ENCODE results near the gene PRSS58. TPM values are rescaled to one million over a fixed set of nuclear protein-coding genes. Genes with fewer than 3 reads are reported as not detected.

PRSS58 gene, protein sequence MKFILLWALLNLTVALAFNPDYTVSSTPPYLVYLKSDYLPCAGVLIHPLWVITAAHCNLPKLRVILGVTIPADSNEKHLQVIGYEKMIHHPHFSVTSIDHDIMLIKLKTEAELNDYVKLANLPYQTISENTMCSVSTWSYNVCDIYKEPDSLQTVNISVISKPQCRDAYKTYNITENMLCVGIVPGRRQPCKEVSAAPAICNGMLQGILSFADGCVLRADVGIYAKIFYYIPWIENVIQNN
- polyA plus RNA-seq (2013, experiment 1 of 2) = not detected
- not detected for polyA plus RNA-seq (2013, experiment 2 of 2)

DNA sequence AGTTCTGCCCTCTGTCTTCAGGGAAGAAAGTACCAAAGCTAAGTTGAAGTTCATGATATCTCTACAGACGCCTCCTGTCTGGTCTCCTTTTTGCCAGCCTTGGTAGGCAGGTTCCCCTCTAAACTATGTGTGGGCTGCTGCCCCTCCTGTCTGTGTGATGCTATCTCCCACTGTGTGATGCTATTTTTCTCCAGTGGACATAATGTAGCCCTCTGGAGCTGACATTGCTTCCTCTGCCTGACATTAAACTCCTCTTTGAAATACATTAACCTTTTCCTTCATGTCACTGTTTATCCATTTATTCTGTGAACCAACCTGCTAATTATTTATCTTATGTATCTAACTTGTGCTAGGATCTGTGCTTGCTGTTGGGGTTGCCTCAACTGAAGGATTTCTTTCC lies at the start of gene PRSS58:
Gene PRSS58 (minus strand): TSS at position 101 of the 400 bp plus-strand sequence. CDS start 351 bp downstream, outside the sequence.
- Histone ChIP-seq H3K27ac (ENCODE audit: low read depth, low read length, severe bottlenecking) (no peak within 1 kb of the TSS), H3K9me3 (ENCODE audit: control insufficient read depth, low read length) (no peaks in the 10 kb centered on the region), H3K4me1 (ENCODE audit: control insufficient read depth, insufficient read depth, low read length, poor library complexity, severe bottlenecking) (no peaks in the 10 kb centered on the region), H3K4me3 (ENCODE audit: extremely low read depth, insufficient read depth, low read length, poor library complexity, severe bottlenecking) (no peak within 1 kb of the TSS), H3K36me3 (ENCODE audit: control insufficient read depth, insufficient read depth, low read length) (no peaks in the 10 kb centered on the region)
- WGBS, 2 experiments (ENCODE audit: insufficient coverage in 2 of 2) = 67 to 100% methylated on average over 1 of the region's 1 CpG

DNA sequence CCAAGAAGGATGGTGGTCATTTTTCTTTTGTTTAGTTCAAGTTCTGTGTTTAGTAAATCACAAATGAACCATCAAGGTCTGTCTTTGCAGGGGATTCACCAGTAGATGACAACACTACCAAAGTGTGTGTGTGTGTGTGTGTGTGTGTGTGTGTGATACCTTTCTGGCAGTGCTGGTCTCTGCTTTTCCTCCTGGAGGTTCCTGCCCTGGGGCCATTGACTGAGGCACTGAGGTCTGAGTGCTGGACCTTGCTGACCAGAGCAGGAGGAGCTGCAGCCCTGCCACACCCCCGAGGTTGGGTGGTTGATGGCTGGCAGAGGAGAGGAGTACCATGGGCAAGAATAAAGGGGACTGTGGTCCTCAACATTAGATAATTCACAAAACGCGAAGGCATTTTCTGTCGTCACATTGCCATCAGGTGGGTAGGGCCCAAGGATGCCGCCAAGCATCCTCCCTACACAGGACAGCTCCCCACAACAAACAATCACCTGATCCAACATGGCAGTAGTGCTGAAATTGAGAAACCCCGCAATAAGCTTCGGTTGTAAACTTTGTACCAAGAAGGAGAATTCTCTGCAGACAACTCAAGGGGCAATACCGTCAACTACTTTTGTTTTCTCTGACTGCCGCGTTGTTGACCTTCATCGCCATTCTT lies 49.5 kb upstream of the PRSS58 start:
- no peaks in the 10 kb centered on the region for H3K4me1 ChIP-seq (ENCODE audit: control insufficient read depth, insufficient read depth, low read length, poor library complexity, severe bottlenecking)
- H3K4me3 ChIP-seq (ENCODE audit: extremely low read depth, insufficient read depth, low read length, poor library complexity, severe bottlenecking) = no peak overlapping the region
- no peaks in the 10 kb centered on the region for H3K36me3 ChIP-seq (ENCODE audit: control insufficient read depth, insufficient read depth, low read length)
- 94 to 96% methylated on average over 9 of the region's 11 CpGs for WGBS, 2 experiments (ENCODE audit: insufficient coverage in 2 of 2)
- H3K27ac ChIP-seq (ENCODE audit: low read depth, low read length, severe bottlenecking) = no peak overlapping the region
- no peaks in the 10 kb centered on the region for H3K9me3 ChIP-seq (ENCODE audit: control insufficient read depth, low read length)

DNA sequence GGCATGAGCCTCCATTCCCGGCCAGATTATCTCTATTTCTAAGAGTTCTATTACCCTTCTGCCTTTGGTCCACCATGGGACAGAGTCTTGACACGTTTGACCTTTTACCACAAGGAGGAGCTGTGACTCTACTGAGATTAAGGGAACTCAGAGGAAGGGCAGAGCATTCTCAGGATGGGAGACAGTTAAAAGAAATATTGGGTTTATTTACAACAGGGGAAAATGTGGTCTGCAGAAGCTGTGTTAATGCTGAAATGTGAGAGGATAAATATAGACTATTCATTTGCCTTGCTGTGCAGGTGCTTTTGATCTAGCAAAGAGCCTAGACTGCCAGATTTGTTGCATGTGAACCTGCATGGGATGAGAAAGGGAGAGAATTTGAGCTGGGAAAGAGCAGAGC lies 45.8 kb upstream of the PRSS58 start:
- no peaks in the 10 kb centered on the region for H3K9me3 ChIP-seq (ENCODE audit: control insufficient read depth, low read length)
- no peaks in the 10 kb centered on the region for H3K36me3 ChIP-seq (ENCODE audit: control insufficient read depth, insufficient read depth, low read length)
- H3K4me3 ChIP-seq (ENCODE audit: extremely low read depth, insufficient read depth, low read length, poor library complexity, severe bottlenecking) = no peak overlapping the region
- no peak overlapping the region for H3K27ac ChIP-seq (ENCODE audit: low read depth, low read length, severe bottlenecking)
- no peaks in the 10 kb centered on the region for H3K4me1 ChIP-seq (ENCODE audit: control insufficient read depth, insufficient read depth, low read length, poor library complexity, severe bottlenecking)
- 20% methylated on average over 2 of the region's 2 CpGs; no CpG with 5 or more reads in 1 of the 2 experiments for WGBS, 2 experiments (ENCODE audit: insufficient coverage in 2 of 2)

DNA sequence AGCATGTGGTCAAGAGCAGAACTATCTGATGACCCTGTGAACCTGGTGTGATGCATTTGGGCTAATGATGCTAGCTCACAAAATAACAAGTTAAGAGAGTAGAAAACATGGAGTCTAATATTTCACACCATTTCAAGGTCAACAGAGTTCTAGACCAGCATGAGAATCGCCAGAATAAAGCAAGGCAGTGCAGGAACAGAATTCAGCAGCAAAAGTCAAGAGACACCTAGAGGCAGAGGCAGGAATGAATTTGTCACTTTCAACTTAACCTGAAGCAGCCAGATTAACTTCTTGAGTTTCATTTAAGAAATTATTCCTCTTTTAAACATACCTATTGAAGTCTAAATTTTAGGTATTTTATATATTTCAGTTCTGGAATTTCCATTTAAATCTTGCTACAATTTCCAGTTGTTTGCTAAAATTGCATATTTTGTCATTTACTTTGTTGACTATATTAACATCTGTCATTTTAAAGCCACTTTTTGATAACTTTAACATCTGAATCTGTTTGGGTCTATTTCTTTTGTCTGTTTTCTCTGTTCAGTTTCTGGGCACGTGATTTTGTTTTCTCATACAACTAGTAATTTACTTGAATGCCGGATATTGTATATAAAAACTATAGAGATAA lies 44.2 kb upstream of the PRSS58 start:
- 40% methylated on average over 1 of the region's 3 CpGs; no CpG with 5 or more reads in 1 of the 2 experiments for WGBS, 2 experiments (ENCODE audit: insufficient coverage in 2 of 2)
- H3K36me3 ChIP-seq (ENCODE audit: control insufficient read depth, insufficient read depth, low read length) = no peaks in the 10 kb centered on the region
- H3K9me3 ChIP-seq (ENCODE audit: control insufficient read depth, low read length) = no peaks in the 10 kb centered on the region
- H3K27ac ChIP-seq (ENCODE audit: low read depth, low read length, severe bottlenecking) = no peak overlapping the region
- H3K4me1 ChIP-seq (ENCODE audit: control insufficient read depth, insufficient read depth, low read length, poor library complexity, severe bottlenecking) = no peaks in the 10 kb centered on the region
- no peak overlapping the region for H3K4me3 ChIP-seq (ENCODE audit: extremely low read depth, insufficient read depth, low read length, poor library complexity, severe bottlenecking)

DNA sequence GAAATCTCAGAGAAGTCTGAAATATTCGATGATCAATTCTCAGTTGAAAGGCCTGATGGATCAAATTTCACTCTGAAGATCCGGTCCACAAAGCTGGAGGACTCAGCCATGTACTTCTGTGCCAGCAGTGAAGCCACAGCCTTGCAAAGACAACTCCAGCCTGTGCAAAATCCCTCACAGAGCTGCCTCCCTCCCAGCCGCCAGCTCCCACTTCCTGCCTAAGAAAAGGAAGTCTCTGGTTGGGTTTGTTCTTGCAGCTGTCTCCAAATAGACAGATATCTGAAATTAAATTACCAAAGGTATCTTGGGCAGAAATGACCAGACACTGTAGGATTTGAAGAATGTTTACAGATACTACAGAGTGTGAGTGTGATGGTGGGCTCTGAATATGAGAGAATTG lies 43.4 kb upstream of the PRSS58 start:
- WGBS, 2 experiments (ENCODE audit: insufficient coverage in 2 of 2) = 93 to 95% methylated on average over 2 of the region's 3 CpGs

DNA sequence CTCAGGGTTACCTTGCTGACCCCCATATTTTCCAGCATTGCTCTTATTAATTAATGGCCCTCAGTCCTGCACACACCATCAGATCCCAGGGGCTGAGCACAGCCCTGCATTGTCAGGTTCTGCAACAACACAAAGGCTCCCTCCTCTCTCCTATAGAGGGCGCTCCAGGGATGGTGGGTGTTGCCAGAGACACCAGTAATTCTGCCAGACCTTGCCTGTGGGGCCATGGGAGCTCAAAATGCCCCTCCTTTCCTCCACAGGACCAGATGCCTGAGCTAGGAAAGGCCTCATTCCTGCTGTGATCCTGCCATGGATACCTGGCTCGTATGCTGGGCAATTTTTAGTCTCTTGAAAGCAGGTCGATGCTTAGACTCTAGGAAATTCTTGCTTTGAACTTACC lies 42.8 kb upstream of the PRSS58 start:
- Histone ChIP-seq H3K36me3 (ENCODE audit: control insufficient read depth, insufficient read depth, low read length) (no peaks in the 10 kb centered on the region), H3K4me1 (ENCODE audit: control insufficient read depth, insufficient read depth, low read length, poor library complexity, severe bottlenecking) (no peaks in the 10 kb centered on the region), H3K9me3 (ENCODE audit: control insufficient read depth, low read length) (no peaks in the 10 kb centered on the region), H3K27ac (ENCODE audit: low read depth, low read length, severe bottlenecking) (no peak overlapping the region), H3K4me3 (ENCODE audit: extremely low read depth, insufficient read depth, low read length, poor library complexity, severe bottlenecking) (no peak overlapping the region)
- WGBS, 2 experiments (ENCODE audit: insufficient coverage in 2 of 2) = 63 to 84% methylated on average over 2 to 3 of the region's 3 CpGs

More for the DNA sequence above, 43.4 kb upstream of the PRSS58 start:
- H3K4me1 ChIP-seq (ENCODE audit: control insufficient read depth, insufficient read depth, low read length, poor library complexity, severe bottlenecking) = no peaks in the 10 kb centered on the region
- no peaks in the 10 kb centered on the region for H3K9me3 ChIP-seq (ENCODE audit: control insufficient read depth, low read length)
- no peak overlapping the region for H3K4me3 ChIP-seq (ENCODE audit: extremely low read depth, insufficient read depth, low read length, poor library complexity, severe bottlenecking)
- H3K27ac ChIP-seq (ENCODE audit: low read depth, low read length, severe bottlenecking) = no peak overlapping the region
- H3K36me3 ChIP-seq (ENCODE audit: control insufficient read depth, insufficient read depth, low read length) = no peaks in the 10 kb centered on the region

DNA sequence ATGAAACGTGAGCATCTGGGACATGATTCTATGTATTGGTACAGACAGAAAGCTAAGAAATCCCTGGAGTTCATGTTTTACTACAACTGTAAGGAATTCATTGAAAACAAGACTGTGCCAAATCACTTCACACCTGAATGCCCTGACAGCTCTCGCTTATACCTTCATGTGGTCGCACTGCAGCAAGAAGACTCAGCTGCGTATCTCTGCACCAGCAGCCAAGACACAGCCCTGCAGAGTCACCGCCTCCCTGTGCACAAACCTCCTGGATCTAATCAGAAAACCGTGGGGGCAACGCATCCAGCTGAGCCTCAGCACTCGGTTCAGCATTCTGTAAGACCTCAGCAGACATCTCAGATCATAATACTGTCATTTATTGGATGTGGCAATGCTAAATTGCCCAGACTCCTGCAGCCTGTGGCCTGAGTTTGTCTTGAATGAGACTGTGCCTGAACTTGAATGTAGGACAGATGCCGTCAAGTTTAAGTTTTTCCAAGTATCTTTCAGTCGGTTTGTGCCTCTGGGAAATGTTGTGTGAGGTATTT lies 41.5 kb upstream of the PRSS58 start:
- Histone ChIP-seq H3K36me3 (ENCODE audit: control insufficient read depth, insufficient read depth, low read length) (no peaks in the 10 kb centered on the region), H3K4me3 (ENCODE audit: extremely low read depth, insufficient read depth, low read length, poor library complexity, severe bottlenecking) (no peak overlapping the region), H3K9me3 (ENCODE audit: control insufficient read depth, low read length) (no peaks in the 10 kb centered on the region), H3K4me1 (ENCODE audit: control insufficient read depth, insufficient read depth, low read length, poor library complexity, severe bottlenecking) (no peaks in the 10 kb centered on the region), H3K27ac (ENCODE audit: low read depth, low read length, severe bottlenecking) (no peak overlapping the region)
- WGBS, 2 experiments (ENCODE audit: insufficient coverage in 2 of 2) = 83 to 86% methylated on average over 5 to 6 of the region's 10 CpGs

DNA sequence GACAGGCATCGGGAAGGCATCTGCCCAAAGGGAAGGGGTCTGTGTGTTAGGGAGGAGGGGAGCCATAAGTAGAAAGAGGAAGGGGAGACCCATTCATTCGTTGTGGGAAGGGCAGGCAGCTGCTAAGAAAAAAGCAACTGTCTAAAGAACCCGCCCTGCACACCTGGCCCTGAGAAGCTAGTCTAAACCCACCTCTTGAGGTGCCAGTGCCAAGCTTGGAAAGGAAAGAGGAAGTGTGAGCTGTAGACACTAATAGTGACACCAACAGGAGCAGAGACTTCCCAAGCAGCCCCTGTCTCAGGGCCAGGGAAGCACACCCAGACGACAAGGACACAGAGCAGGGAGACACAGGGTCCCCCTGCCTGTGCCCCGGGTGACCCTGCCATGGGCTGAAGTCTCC lies 40.8 kb upstream of the PRSS58 start:
- no peak overlapping the region for H3K4me3 ChIP-seq (ENCODE audit: extremely low read depth, insufficient read depth, low read length, poor library complexity, severe bottlenecking)

DNA sequence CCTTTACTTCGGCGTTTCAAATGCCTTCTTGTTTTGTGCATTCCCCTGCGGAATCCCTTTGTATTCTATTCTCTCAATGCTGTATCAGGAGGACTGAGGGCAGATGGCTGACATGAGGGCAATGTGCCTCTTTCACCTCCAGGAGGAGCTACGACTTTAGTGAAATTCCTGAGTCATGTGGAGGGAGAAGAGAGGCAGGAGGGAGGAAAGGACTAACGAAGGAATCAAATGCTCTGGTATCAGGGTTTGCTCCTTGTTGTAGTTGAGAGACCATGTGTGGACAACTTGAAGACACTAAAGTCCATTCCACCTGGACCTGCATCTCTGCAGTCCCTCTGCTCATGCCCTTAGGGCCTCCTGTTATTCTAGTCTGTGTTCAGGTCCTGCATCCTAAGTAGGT lies 40.2 kb upstream of the PRSS58 start:
- Histone ChIP-seq H3K27ac (ENCODE audit: low read depth, low read length, severe bottlenecking) (no peak overlapping the region), H3K4me3 (ENCODE audit: extremely low read depth, insufficient read depth, low read length, poor library complexity, severe bottlenecking) (no peak overlapping the region), H3K9me3 (ENCODE audit: control insufficient read depth, low read length) (no peaks in the 10 kb centered on the region), H3K36me3 (ENCODE audit: control insufficient read depth, insufficient read depth, low read length) (no peaks in the 10 kb centered on the region), H3K4me1 (ENCODE audit: control insufficient read depth, insufficient read depth, low read length, poor library complexity, severe bottlenecking) (no peaks in the 10 kb centered on the region)
- WGBS, 2 experiments (ENCODE audit: insufficient coverage in 2 of 2) = 24 to 33% methylated on average over 2 to 4 of the region's 5 CpGs

More for the DNA sequence above, 40.8 kb upstream of the PRSS58 start:
- no peaks in the 10 kb centered on the region for H3K36me3 ChIP-seq (ENCODE audit: control insufficient read depth, insufficient read depth, low read length)
- 82 to 84% methylated on average over 5 of the region's 5 CpGs for WGBS, 2 experiments (ENCODE audit: insufficient coverage in 2 of 2)
- H3K4me1 ChIP-seq (ENCODE audit: control insufficient read depth, insufficient read depth, low read length, poor library complexity, severe bottlenecking) = no peaks in the 10 kb centered on the region
- no peaks in the 10 kb centered on the region for H3K9me3 ChIP-seq (ENCODE audit: control insufficient read depth, low read length)
- no peak overlapping the region for H3K27ac ChIP-seq (ENCODE audit: low read depth, low read length, severe bottlenecking)

DNA sequence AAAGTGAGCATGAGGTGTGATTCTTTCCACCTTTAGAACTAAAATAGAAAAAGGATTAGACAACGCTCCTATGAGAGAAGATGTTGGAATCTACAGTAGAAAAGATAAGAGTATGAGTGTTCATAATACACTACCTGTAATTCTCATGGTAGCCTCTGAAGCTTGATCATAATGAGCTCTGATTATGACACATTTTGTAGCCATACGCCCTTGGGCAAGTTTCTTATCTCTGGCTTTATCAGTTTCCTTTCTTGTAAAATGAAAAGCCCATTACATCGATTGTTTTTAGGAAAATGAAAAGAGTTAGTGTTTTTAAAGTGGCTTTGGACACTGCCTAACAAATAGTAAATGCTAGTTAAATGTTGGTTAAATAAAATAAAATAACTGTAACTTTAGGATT lies 22.4 kb upstream of the PRSS58 start:
- no CpG with 5 or more reads among the region's 3 CpGs for WGBS, 2 experiments (ENCODE audit: insufficient coverage in 2 of 2)
- H3K4me1 ChIP-seq (ENCODE audit: control insufficient read depth, insufficient read depth, low read length, poor library complexity, severe bottlenecking) = no peaks in the 10 kb centered on the region
- no peaks in the 10 kb centered on the region for H3K9me3 ChIP-seq (ENCODE audit: control insufficient read depth, low read length)
- H3K36me3 ChIP-seq (ENCODE audit: control insufficient read depth, insufficient read depth, low read length) = no peaks in the 10 kb centered on the region
- no peak overlapping the region for H3K4me3 ChIP-seq (ENCODE audit: extremely low read depth, insufficient read depth, low read length, poor library complexity, severe bottlenecking)
- no peak overlapping the region for H3K27ac ChIP-seq (ENCODE audit: low read depth, low read length, severe bottlenecking)

All from mesodermal cell (in vitro differentiated cells).